HEK293T (cell line): Measurements from ENCODE around the gene COASY.

Experiments used
- CTBP1 ChIP-seq: fragments of 450-650 bp; IDR thresholded peaks from 2 replicates; pipeline ENCODE4 v1.6.1; 2016; ENCODE audit warnings: borderline replicate concordance
- FOXK2 ChIP-seq: fragments of 450-650 bp; IDR thresholded peaks from 2 replicates; pipeline ENCODE4 v1.6.1; 2016; ENCODE audit warnings: mild to moderate bottlenecking
- L3MBTL2 ChIP-seq: fragments of 450-650 bp; conservative IDR thresholded peaks from 2 replicates; pipeline ENCODE4 v1.6.1; 2016; ENCODE audit warnings: mild to moderate bottlenecking
- LEF1 ChIP-seq: fragments of 450-650 bp; IDR thresholded peaks from 2 replicates; pipeline ENCODE4 v1.6.1; 2017; ENCODE audit warnings: mild to moderate bottlenecking, borderline replicate concordance
- ZNF384 ChIP-seq: fragments of 450-650 bp; IDR thresholded peaks from 2 replicates; pipeline ENCODE4 v1.6.1; 2016

- TF ChIP-seq LEF1 (no peak), CTBP1 (no peak), ZNF384 (no peak), FOXK2 (no peak), L3MBTL2 (no peak)
These were observed 39.1 kb upstream of the COASY start for GRCh38 chr17:42522798-42523278.
